Body of pancreas (tissue), 4 donors: Measurements from ENCODE around the gene PCSK1.

ENCODE experiments used
- CTCF ChIP-seq, 7 experiments: fragments of 450-650 bp in 4 of 7; fragments of 200-600 bp in 3 of 7; sonication (generic) in 3 of 7; IDR thresholded peaks; one replicate each; pipeline ENCODE4 v1.5.1; 2016 to 2019; ENCODE audit warnings: antibody characterized with exemption in 7 of 7
- POLR2A ChIP-seq, 3 donors: fragments of 450-650 bp; IDR thresholded peaks; one replicate each; pipeline ENCODE4 v1.6.1; 2016; ENCODE audit warnings: antibody characterized with exemption in 3 of 3, mild to moderate bottlenecking in 2 of 3

- no peak for TF ChIP-seq CTCF (IDR thresholded peaks at IDR 0.05)
- TF ChIP-seq POLR2A (IDR thresholded peaks at IDR 0.05), result no peak
Observed at GRCh38 chr5:96388176-96388575, 44.9 kb downstream of the PCSK1 start.
